ENCODE results near the gene SESN1.

SESN1 gene

GRCh38 chr6:109058620-109059019 is 36.0 kb downstream of the SESN1 start:
- H3K27me3 ChIP-seq = no peaks in the 10 kb centered on the region
- peaks cover 0 to 61% (median 10%) of the 10 kb centered on the region in 4 donors for H3K4me1 ChIP-seq
- H3K9me3 ChIP-seq = no peaks in the 10 kb centered on the region
- intact Hi-C loops (cut with DNase I; ENCODE audit: low total_unique reads) = no loop called here
- H3K4me3 ChIP-seq = no peak overlapping the region
- DNase-seq = no peak
- TF ChIP-seq CTCF (IDR thresholded peaks at IDR 0.05) = no peak
- no peak overlapping the region for H3K27ac ChIP-seq
- peaks cover 0 to 3% (median 0%) of the 10 kb centered on the region in 3 donors for H3K36me3 ChIP-seq

- no peak overlapping the region for H3K4me3 ChIP-seq
- H3K36me3 ChIP-seq = no peaks in the 10 kb centered on the region
- peak overlapping the region; percentile 23 to 55 for H3K27ac ChIP-seq
- peaks cover 0 to 73% (median 9%) of the 10 kb centered on the region in 4 donors for H3K4me1 ChIP-seq
- no peaks in the 10 kb centered on the region for H3K27me3 ChIP-seq
- DNase-seq = no peak
- TF ChIP-seq CTCF (IDR thresholded peaks at IDR 0.05) = no peak
- intact Hi-C loops (cut with DNase I; ENCODE audit: low total_unique reads) = no loop called here
- no peaks in the 10 kb centered on the region for H3K9me3 ChIP-seq
Measured at GRCh38 chr6:109056661-109057060, 38.0 kb downstream of the SESN1 start.

- Histone ChIP-seq H3K27me3 (no peaks in the 10 kb centered on the region), H3K27ac (peak overlapping the region; percentile 23 to 55), H3K4me3 (no peak overlapping the region), H3K9me3 (no peaks in the 10 kb centered on the region), H3K4me1 (peaks cover 0 to 74% (median 9%) of the 10 kb centered on the region in 4 donors), H3K36me3 (no peaks in the 10 kb centered on the region)
- no peak for DNase-seq
- no peak for TF ChIP-seq CTCF (IDR thresholded peaks at IDR 0.05)
- intact Hi-C loops (cut with DNase I; ENCODE audit: low total_unique reads) = no loop called here
Measured at GRCh38 chr6:109055771-109056235, 38.8 kb downstream of the SESN1 start.

GRCh38 chr6:109053336-109053735 is 41.3 kb downstream of the SESN1 start:
- intact Hi-C loops (cut with DNase I; ENCODE audit: low total_unique reads) = no loop called here
- H3K27ac ChIP-seq = no peak overlapping the region
- no peaks in the 10 kb centered on the region for H3K27me3 ChIP-seq
- no peaks in the 10 kb centered on the region for H3K9me3 ChIP-seq
- no peak for TF ChIP-seq CTCF (IDR thresholded peaks at IDR 0.05)
- peaks cover 0 to 55% (median 4%) of the 10 kb centered on the region in 4 donors for H3K4me1 ChIP-seq
- no peaks in the 10 kb centered on the region for H3K36me3 ChIP-seq
- H3K4me3 ChIP-seq = no peak overlapping the region
- DNase-seq = no peak

- peaks cover 0 to 51% (median 4%) of the 10 kb centered on the region in 4 donors for H3K4me1 ChIP-seq
- intact Hi-C loops (cut with DNase I; ENCODE audit: low total_unique reads) = no loop called here
- H3K27ac ChIP-seq = no peak overlapping the region
Measured at GRCh38 chr6:109052852-109053251, 41.8 kb downstream of the SESN1 start.

More at GRCh38 chr6:109052852-109053251, 41.8 kb downstream of the SESN1 start:
- H3K9me3 ChIP-seq = no peaks in the 10 kb centered on the region
- DNase-seq = no peak
- H3K36me3 ChIP-seq = no peaks in the 10 kb centered on the region
- H3K27me3 ChIP-seq = no peaks in the 10 kb centered on the region
- TF ChIP-seq CTCF (IDR thresholded peaks at IDR 0.05) = no peak
- H3K4me3 ChIP-seq = no peak overlapping the region
